HG03280 (cell line): ENCODE measurements around the gene FGFRL1.

Experiments used
- ATAC-seq: cut with Tn5 transposase; IDR thresholded peaks from one replicate; pipeline ENCODE4 v1.9.1; 2021; ENCODE audit warnings: mild to moderate bottlenecking, moderate library complexity; ENCODE audit not compliant: unreplicated experiment

FGFRL1 gene

GRCh38 chr4:1004557-1005485, 6.6 kb upstream of the FGFRL1 start:
- no peak for ATAC-seq

- no peak for ATAC-seq
Measured at GRCh38 chr4:1006856-1007255, 4.6 kb upstream of the FGFRL1 start.

DNA sequence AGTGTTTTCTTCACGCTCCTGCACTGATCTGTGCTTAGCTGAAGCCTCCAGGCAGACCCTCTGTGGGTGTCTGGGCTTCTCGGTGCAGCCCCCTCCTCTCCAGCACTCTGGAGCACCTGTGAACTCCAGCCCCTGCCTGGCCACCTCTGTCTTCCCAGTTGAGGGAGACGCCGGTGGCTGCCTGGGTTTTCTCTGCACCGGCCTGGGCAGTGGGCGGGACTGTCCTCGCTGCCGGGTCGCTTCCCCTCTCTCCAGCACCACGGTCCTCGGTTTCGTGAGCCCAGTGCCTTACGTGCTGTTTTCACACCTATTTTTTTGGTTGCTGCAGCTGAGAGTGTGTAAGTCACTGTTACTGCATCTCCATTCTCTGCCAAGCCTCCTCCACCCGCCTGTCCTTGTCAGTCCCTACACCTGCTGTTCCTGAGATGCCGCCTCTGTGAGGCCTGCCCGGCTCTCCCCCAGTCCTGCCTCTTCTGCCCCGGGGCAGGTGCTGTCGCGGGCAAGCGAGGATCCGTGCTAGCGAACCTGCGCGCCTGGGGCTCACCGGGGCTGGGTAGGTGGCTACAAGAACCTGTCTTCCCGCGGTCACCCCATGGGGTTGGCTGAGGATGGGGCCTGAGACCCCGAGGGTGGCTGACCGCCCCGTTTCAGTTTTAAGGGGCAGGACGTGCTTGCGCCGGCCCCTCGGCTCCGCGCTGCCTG, 2.4 kb upstream of the FGFRL1 start:
- ATAC-seq: no peak

GRCh38 chr4:1009542-1010394, 1.7 kb upstream of the FGFRL1 start:
- ATAC-seq: peak; percentile 37

DNA sequence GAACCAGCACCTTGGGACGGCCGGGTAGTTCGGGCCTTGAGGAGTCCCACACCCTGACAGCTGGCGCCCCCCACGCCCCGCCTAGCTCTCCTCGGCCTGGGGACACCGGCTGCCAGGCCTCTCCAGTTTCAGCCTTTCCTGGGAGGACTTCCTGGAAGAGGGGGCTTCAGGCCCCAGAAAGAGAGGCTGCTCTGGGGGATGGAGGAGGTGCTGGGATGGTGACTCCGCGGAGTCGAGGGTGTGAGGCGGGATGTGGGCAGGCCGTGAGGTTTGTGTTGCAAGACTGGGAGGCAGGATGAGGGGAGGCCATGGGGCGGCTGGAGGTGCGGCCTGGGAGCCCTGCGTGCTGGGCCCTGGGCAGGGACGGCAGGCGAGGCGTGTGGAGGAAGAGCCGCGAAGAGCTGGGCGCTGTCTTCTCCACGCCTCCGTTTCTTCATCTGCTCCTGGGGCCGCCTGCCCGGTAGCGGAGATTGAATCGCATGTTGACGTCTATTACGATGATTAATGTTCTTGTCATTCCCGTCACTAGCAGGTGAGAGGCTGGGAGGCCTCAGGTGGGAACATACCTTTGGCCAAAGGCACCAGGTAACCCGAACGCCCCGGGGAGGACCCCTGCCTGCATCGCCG, 918 bp upstream of the FGFRL1 start:
- ATAC-seq: peak; percentile 0

- ATAC-seq: no peak
Measured at GRCh38 chr4:1011666-1012033, 224 bp downstream of the FGFRL1 start.

DNA sequence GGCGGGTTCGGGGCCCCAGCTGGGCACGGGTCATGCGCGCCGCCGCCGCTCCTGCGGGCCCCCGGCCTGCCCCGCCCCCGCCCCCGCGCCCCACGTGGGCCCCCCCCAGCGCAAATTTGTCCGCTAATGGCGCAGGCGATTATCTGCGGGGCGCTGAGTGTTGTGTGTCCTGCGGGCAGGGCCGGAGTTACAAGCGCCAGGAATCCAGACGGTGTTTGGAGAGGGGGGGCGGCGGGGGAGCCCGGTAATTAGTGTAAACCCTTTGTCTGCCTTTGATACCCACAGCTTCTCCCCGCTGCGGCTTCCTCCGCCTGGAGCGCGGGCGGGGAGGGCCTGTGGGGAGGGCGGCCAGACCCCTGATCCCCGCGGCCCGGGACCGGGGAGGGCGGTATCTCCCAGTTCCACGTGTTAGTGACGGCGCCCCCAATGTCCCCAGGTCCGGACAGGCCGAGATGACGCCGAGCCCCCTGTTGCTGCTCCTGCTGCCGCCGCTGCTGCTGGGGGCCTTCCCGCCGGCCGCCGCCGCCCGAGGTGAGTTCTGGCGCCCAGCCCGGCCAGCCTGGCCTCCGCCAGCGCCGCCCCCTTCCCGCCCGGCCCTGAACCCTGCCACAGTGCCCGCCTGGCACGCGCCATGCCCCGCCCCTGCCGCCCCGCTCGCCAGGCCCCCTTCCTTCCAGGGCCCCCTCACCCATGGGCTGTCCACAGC, 761 bp downstream of the FGFRL1 start:
- no peak for ATAC-seq

- ATAC-seq: no peak
Measured at GRCh38 chr4:1013225-1014073, 2.0 kb downstream of the FGFRL1 start.

- ATAC-seq: no peak
Measured at GRCh38 chr4:1014291-1015167, 3.1 kb downstream of the FGFRL1 start.

DNA sequence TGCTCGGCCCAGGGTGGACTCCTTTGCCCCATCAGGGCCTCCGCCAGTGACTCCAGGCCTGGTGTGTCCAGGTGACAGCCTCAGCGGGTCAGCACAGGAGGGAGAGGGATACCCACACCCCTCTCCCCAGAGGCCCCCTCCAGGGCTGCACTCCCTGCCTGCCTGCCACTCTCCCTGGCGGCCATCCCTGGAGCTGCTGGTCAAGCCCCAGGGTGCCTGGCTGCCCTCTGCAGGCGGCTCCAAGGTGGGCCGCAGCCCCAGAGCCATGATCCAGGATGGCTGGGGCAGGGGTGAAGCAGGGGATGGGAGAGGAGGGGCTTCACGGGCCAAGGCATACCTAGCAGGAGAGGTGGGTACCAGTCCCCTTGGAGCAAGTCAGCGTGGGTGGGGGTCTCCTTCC, 3.8 kb downstream of the FGFRL1 start:
- no peak for ATAC-seq

DNA sequence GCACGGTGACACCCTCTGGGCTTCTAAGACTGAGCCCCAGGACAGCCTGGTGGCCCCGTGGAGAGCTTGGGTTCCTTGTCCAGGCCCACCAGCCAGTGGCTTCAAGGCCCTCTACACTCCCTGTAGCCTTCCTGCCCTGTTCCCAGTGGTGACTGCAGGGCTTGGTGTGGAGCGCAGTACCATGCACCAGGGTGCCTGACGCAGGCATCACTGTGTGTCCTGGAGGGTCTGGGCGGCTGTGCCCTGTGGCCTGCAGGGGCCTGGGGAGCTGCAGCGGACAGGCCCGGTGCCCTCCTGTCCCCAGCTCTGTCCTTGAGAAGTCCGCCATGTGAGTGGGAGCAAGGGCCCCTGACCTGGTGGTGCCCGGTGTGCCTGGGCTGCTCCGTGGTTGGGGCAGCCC, 4.3 kb downstream of the FGFRL1 start:
- ATAC-seq: no peak

DNA sequence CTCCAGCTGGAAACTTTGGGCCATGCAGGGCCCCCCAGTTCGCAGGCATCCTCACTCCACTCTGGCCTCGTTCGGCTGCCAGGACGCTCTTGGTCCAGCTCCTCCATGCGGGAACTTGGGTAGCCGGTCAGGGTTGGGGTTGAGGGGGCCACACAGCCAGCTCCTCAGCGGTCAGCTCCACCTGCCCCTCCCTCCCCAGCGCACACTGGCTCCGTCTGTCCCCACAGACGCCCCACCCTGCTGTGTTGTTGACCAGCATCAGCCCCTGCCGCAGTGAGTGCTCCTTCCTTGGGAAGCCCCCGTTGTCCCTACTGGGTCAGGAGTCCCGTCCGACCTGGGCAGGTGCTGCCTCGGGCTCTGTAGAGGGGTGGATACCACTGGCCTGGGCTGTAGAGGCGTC, 5.8 kb downstream of the FGFRL1 start:
- ATAC-seq: no peak

DNA sequence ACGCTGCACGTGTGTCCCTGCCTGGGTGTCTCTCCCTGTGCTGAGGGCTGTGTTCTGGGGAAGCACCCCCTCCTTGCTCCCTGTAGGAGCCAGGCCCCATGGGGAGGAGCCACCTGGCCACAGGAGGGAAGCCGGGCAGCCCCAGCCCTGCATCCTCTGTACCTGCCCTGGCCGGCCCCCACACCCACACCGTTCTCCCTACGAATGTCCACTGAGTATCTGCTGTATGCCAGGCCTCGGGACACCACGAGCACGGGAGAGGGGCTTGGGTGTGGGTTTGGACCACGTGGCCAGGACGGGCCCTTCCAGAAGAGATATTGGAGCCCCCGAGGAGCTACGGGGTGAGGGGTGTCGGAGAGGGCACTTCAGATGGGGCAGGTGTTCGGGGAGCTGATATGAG, 6.3 kb downstream of the FGFRL1 start:
- no peak for ATAC-seq

- no peak for ATAC-seq
Measured at GRCh38 chr4:1018147-1019020, 7.0 kb downstream of the FGFRL1 start.

DNA sequence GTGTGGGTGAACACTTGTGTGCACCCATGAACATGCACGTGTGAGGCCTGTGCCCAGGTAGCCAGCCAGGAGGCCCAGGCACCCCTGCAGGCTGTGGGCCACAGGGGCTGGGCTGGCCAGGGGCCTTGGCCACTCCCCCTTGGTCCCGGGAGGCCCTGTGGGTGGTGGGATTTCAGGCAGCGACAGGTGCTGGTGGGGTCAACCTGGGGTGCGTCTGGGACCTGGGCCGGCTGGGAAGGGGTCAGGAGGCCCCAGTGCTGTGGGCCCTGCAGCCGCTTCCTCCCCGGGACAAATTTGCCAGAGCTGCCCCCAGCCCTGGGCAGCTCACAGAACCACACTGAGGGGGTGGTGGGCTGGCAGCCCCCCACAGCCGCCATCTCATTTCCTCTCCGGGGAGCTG, 7.9 kb downstream of the FGFRL1 start:
- ATAC-seq: no peak

- ATAC-seq: no peak
Measured at GRCh38 chr4:1019729-1020470, 8.5 kb downstream of the FGFRL1 start.
